ENCODE results near the gene UNC5CL. TPM values are rescaled to one million over a fixed set of nuclear protein-coding genes. Genes with fewer than 3 reads are reported as not detected.

Gene UNC5CL
- total and polyA plus RNA-seq, 2 of the 8 experiments (the other 6 are each of a cell fraction or from before 2014, with no cell fraction given) = 1.3 to 1.7 TPM

GRCh38 chr6:41017663-41018062, 21.4 kb downstream of the UNC5CL start:
- no peaks in the 10 kb centered on the region for H3K4me1 ChIP-seq (replicated peaks in 1 of 4; ENCODE audit: control insufficient read depth in 3 of 4, insufficient read depth in 4 of 4, low read length in 3 of 4)
- no peak overlapping the region for H3K4ac ChIP-seq (replicated peaks; ENCODE audit: insufficient read length, low read depth, low read length)
- H2BK120ac ChIP-seq (replicated peaks; ENCODE audit: low read depth, low read length) = no peak overlapping the region
- no peak overlapping the region for H2BK15ac ChIP-seq (ENCODE audit: low read length)
- no peak overlapping the region for H3K4me3 ChIP-seq (ENCODE audit: extremely low read depth in 1 of 4, insufficient read depth in 2 of 4, low read depth in 3 of 4, low read length in 4 of 4)
- DNase-seq (ENCODE audit: low read depth in 1 of 2, low spot score in 2 of 2) = no peak
- no peak overlapping the region for H4K5ac ChIP-seq (ENCODE audit: insufficient read length, low read depth, low read length)
- TF ChIP-seq CTCF (IDR thresholded peaks at IDR 0.05; ENCODE audit: control extremely low read depth in 1 of 3, insufficient read depth in 1 of 3, low read depth in 1 of 3, low read length in 3 of 3) = no peak
- TF ChIP-seq SIN3A (conservative IDR thresholded peaks at IDR 0.05 in 1 of 2, IDR thresholded peaks at IDR 0.05 in 1 of 2; ENCODE audit: low read depth in 1 of 2, low read length in 2 of 2) = no peak
- no peaks in the 10 kb centered on the region for H3K79me1 ChIP-seq (ENCODE audit: low read depth, low read length)
- no peak overlapping the region for H3K14ac ChIP-seq (ENCODE audit: insufficient read length)
- no peaks in the 10 kb centered on the region for H3K9me3 ChIP-seq (ENCODE audit: insufficient read depth in 2 of 2, low read depth in 1 of 2, low read length in 1 of 2)
- H2BK5ac ChIP-seq (ENCODE audit: low read depth, low read length) = no peak overlapping the region
- no peaks in the 10 kb centered on the region for H3K27me3 ChIP-seq (replicated peaks in 1 of 4; ENCODE audit: control insufficient read depth in 3 of 4, extremely low read depth in 1 of 4, insufficient read depth in 3 of 4, low read length in 3 of 4)
- H3K36me3 ChIP-seq (ENCODE audit: control insufficient read depth in 2 of 4, insufficient read depth in 4 of 4, low read length in 3 of 4) = no peaks in the 10 kb centered on the region
- no peak overlapping the region for H2BK12ac ChIP-seq (ENCODE audit: low read depth, low read length)
- ChIA-PET POLR2A (ENCODE audit: partially characterized antibody) (interaction anchor here (0.9 to 2.1 kb wide), 4 partner anchors 9 to 20 kb away, joined by 3 to 7 read pairs (median 4); no protein-coding TSS in a partner anchor), CTCF (ENCODE audit: partially characterized antibody) (interaction anchor here (1.1 to 4.8 kb wide), 6 partner anchors 10 to 302 kb away, joined by 3 to 37 read pairs (median 4); partner anchors contain the start of gene UNC5CL)
- H3K23me2 ChIP-seq (ENCODE audit: low read depth, low read length) = no peaks in the 10 kb centered on the region
- 70% methylated on average over 1 of the region's 1 CpG; no CpG with 5 or more reads in 1 of the 2 experiments for WGBS, 2 experiments (ENCODE audit: extremely low coverage in 1 of 2, insufficient coverage in 1 of 2, insufficient read length in 1 of 2, insufficient replicate concordance in 2 of 2, low coverage in 1 of 2, low lambda C conversion rate in 2 of 2, missing lambda C conversion rate in 1 of 2)
- no peak overlapping the region for H3K4me2 ChIP-seq (ENCODE audit: insufficient read depth in 1 of 2, low read depth in 2 of 2, low read length in 2 of 2)
- FAIRE-seq = no peak
- H3K23ac ChIP-seq (ENCODE audit: insufficient read length) = no peak overlapping the region
- H4K20me1 ChIP-seq (replicated peaks in 1 of 2; ENCODE audit: control insufficient read depth in 1 of 2, insufficient read depth in 2 of 2, low read length in 2 of 2) = no peaks in the 10 kb centered on the region
- no peak overlapping the region for H2AK5ac ChIP-seq (ENCODE audit: low read depth, low read length)
- H2BK20ac ChIP-seq (ENCODE audit: low read length) = no peak overlapping the region
- no peak overlapping the region for H3K9ac ChIP-seq (replicated peaks in 1 of 4; ENCODE audit: extremely low read depth in 1 of 4, low read depth in 3 of 4, low read length in 3 of 4)
- no peak overlapping the region for H4K91ac ChIP-seq (replicated peaks; ENCODE audit: insufficient read length, low read length)
- no peak overlapping the region for H4K8ac ChIP-seq (ENCODE audit: extremely low read depth, insufficient read depth, low read length)
- no peak overlapping the region for H3K18ac ChIP-seq (ENCODE audit: extremely low read depth, low read length)
- H3K56ac ChIP-seq (replicated peaks; ENCODE audit: insufficient read length, low read depth, low read length) = no peak overlapping the region
- no peak overlapping the region for H2AFZ ChIP-seq (ENCODE audit: low read length)
- H3K79me2 ChIP-seq (ENCODE audit: control insufficient read depth in 1 of 2, insufficient read depth in 2 of 2, low read length in 2 of 2) = no peaks in the 10 kb centered on the region
- no peak overlapping the region for H3K27ac ChIP-seq (ENCODE audit: low read depth, low read length)

Measured in H1 (cell line).